Caki2 (cell line): ENCODE measurements around the gene GNGT2. TPM values are rescaled to one million over a fixed set of nuclear protein-coding genes. Genes with fewer than 3 reads are reported as not detected.

Source experiments
- DNase-seq: peaks from one replicate; pipeline ENCODE4 v3.0.0-alpha.2; 2015; ENCODE audit warnings: low read depth
- in situ Hi-C: cut with HindIII; loops from 2 replicates; pipeline ENCODE4 v1.10.0; 2016; ENCODE audit warnings: low sequenced_read_pairs, low pct_unique_long_range_greater_than_20kb, mixed read lengths
- total RNA-seq: library from RNA; depleted of rRNA; stranded (reverse); fragments of >200 nt; shearing (Covaris generic); gene quantifications from 2 replicates; pipeline ENCODE4 v1.2.3, GENCODE V29; 2014; ENCODE audit warnings: low replicate concordance; rRNA removed

GNGT2 gene
- total RNA-seq, result 0.78 TPM in 1 of 2 replicates, not detected in the other

DNA sequence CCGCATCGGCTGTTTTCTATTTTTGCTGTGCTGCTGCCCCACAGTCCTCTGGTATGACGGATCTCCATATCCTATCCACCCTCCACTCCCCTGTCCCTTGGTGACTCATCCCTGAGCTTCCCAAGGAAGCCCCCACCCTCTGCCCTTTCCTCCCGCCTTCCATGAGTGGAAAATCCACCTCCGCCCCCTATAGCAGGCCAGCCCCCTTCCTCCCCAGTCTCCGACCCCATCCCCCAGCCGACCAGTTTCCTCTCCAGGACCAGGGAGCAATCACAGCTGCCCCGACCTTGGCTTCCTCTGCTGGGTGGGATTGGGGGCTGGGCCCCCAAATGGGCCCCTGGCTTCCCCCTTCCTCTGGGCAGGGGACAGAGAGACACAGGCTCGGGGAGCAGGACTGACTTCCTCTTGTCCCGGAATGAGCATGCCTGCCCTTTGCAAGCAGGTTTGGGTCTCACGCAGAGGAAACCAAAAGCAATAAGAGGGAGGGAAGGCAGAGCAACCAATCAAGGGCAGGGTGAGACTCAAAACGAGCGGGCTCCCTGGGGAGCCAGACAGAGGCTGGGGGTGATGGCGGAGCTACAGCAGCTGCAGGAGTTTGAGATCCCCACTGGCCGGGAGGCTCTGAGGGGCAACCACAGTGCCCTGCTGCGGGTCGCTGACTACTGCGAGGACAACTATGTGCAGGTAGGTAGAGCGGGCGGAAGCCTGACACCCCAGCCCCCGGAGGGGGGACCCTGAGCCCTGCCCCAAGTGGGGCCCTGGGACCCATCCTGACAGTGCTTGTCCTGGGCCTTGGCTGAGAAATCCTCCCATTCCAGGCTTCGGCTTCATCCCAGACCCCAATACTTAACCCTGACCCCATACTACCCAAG lies at the start of gene GNGT2, which contains the start of gene ABI3:
GNGT2 (minus strand) TSS at position 417 of the 872 bp plus-strand sequence. CDS start 3,152 bp downstream, outside the sequence.
ABI3 (plus strand) TSS at position 550 of the 872 bp plus-strand sequence; CDS start at position 568, 18 bp downstream.
- DNase-seq, result no peak

GRCh38 chr17:49259663-49260010 lies 49.3 kb upstream of the GNGT2 start:
- in situ Hi-C loops, result no loop called here
- no peak for DNase-seq

More for the DNA sequence above, at the start of gene GNGT2, which contains the start of gene ABI3:
- in situ Hi-C loops, result no loop called here

DNA sequence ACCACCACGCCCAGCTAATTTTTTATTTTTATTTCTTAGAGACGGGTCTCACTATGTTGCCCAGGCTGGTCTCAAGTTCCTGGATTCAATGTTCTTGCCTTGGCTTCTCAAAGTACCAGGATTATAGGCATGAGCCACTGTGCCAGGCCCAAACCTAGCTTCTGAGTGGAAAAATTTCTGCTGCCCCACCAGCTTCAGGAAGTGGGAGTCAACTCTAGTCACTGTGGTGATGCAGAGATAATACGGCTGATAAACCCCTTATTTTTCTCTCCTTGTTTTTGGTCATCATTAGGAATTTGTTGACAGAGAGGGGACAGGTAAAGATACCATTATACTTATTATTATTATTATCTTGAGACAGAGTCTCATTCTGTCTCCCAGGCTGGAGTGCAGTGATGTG lies 48.0 kb upstream of the GNGT2 start:
- in situ Hi-C loops, result no loop called here
- no peak for DNase-seq

DNA sequence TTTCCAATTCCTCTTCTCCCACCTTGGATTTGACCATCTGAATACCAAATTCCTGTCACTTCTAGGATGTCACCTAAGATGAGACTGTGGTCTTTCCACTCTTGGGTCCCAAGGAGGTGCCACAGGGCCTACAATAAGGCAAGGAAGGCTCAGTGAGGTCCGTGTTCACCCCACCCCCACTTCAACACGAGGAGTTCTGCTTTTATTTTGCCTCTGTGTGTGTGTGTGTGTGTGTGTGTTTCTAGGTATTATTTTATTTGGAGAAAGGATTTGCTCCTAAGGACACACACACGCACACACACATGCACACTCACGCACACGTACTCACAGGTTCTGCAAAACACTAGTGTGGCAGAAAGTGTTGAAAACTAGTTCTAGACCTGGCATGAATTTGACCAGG lies 44.8 kb upstream of the GNGT2 start:
- in situ Hi-C loops, result no loop called here
- no peak for DNase-seq

DNA sequence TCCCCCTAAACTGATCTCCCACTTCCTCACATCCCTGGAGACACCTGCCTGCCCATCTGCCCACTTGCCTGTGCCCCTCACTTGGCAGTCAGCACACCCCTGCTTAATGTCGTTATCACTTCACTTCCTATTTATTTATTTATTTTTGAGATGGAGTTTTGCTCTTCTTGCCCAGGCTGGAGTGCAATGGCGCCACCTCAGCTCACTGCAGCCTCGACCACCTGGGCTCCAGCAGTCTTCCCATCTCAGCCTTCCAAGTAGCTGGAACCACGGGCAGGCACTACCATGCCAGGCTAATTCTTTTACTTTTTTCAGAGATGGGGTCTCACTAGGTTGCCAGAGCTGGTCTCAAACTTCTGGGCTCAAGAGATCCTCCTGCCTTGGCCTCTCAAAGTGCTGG lies 43.7 kb upstream of the GNGT2 start:
- DNase-seq, result no peak
- in situ Hi-C loops, result no loop called here

DNA sequence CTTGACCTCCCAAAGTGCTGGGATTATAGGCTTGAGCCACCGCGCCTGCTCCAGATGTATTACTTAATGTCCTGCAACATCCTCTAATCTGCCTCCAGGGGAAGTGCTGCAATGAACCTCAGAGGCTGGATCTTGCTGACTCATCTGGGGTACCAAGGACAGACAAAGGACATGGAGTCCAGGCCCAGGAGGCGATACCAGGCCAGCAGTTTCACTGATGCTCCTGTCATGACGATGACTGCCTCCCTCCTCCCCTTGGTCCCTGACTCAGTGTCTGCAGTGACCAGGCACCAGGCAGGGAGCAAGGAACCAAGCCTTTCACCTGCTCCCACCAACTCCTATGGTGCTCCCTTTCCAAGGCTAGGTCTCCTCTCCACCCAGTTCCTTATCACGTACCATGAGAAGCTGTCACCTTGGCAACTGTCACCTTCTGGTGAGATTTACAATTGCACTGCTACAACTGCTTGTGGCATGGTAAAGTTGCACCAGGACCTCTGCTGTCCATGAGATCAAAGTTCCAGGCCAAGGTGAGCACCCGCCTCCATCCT lies 41.8 kb upstream of the GNGT2 start:
- in situ Hi-C loops, result no loop called here
- DNase-seq, result peak; percentile 43

DNA sequence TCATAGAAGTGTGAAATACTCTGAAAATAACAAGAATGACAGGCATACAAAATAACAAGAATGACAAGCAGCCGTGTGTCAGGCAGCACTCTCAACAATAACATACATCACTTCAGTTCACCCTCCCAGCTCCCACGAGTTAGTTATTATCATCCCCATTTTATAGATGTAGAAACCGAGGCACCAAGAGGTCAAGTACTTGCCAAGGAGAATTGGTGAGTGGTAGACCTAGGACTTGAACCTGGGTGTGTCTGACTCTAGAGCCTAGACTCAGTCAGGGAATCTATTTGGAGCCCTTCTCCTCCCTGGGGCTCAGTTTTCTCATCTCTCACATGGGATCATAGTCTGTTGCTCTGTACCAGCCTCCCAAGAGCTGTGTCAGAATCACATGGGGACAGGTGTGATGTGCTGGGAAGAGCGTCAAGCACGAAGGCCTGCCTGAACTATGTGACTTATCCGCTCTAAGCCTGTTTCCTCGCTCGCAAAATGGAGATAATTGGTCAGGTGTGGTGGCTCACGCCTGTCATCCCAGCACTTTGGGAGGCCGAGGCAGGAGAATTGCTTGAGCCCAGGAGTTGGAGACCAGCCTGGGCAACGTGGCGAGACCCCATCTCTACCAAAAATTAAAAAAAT lies 39.6 kb upstream of the GNGT2 start:
- in situ Hi-C loops, result no loop called here
- no peak for DNase-seq

GRCh38 chr17:49249292-49249794 lies 39.0 kb upstream of the GNGT2 start:
- DNase-seq, result peak; percentile 64
- in situ Hi-C loops, result no loop called here

DNA sequence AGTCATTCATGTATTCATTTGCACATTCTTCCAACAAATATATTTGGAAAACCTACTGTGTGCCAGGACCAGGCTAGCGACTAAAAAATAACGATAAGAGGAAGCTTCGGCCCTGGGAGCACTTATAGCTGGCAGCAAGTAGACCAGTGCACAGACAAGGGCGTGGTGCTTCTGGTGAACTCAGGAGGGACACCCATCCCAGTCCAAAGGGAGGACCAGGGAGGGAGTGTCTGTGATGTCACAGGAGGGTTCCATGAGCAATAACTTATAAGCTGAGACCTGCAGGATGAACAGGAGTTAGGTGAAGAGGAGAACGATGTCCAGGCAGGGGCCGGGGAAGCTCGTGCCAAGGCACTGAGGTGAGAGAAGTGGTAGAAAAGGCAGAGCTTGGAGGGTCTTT lies 37.6 kb upstream of the GNGT2 start:
- in situ Hi-C loops, result no loop called here
- DNase-seq, result no peak

DNA sequence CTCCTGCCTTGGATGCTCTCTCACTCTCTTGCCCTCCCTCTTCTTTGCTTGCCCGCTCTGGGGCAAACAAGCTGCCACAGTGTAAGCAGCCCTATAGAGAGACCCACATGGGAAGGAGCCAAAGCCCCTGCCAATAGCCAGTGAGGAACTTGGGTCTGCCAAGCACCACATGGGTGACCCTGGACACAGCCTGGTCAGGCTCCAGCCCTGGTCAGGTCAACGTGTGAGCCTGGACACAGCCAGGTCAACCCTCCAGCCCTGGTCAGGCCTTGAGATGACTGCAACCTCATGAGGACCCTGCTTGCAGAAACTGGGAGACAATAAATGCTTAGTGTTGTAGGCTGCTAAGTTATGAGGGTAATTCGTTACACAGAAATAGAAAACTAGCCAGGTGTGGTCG lies 34.5 kb upstream of the GNGT2 start:
- in situ Hi-C loops, result no loop called here
- DNase-seq, result no peak

- no peak for DNase-seq
- in situ Hi-C loops, result no loop called here
These were observed 32.4 kb upstream of the GNGT2 start for GRCh38 chr17:49242813-49243212.

- in situ Hi-C loops, result no loop called here
- DNase-seq, result no peak
These were observed 31.5 kb upstream of the GNGT2 start for GRCh38 chr17:49241692-49242397.

GRCh38 chr17:49241040-49241439 lies 30.7 kb upstream of the GNGT2 start:
- DNase-seq, result no peak
- in situ Hi-C loops, result no loop called here

DNA sequence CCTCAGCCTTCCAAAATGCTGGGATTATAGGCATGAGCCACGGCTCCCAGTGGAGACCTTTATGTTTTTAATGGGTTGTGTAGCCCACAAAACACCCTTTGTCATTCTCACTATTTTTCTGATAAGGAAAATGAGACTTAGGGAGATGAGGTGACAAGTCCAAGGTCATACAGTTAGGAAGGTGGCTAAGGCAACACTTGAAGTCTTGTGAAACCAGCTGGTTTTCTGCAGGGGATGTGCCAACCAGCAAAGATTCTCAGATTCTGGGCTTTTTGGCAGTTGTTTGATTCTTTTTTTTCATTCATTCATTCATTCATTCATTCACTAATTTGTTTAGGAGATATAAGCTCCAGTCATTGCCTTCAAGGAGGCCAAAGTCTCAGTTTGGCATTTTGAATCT lies 30.2 kb upstream of the GNGT2 start:
- in situ Hi-C loops, result no loop called here
- no peak for DNase-seq

GRCh38 chr17:49239963-49240362 lies 29.6 kb upstream of the GNGT2 start:
- DNase-seq, result no peak
- in situ Hi-C loops, result no loop called here

DNA sequence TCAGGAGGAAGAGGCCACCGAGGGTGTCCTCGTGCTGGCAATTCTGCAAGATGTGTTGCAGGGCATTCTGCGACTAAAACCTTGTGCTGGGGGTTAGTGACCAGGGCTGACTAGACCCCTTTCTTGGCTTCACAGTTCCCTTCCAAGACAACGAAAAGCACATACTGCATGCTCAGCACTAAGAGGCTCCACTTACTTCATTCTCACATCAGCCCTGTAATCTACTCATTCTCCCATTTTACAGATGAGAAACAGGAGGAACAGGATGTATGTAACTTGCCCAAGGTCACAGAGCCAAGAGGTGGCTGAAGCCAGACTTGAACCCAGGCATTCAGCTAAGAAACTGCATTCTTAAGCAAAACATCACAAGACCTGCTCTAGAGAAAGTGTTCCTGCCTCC lies 25.5 kb upstream of the GNGT2 start:
- in situ Hi-C loops, result no loop called here
- DNase-seq, result no peak

GRCh38 chr17:49234509-49235080 lies 24.2 kb upstream of the GNGT2 start:
- DNase-seq, result no peak
- in situ Hi-C loops, result no loop called here

GRCh38 chr17:49231563-49231894 lies 21.2 kb upstream of the GNGT2 start:
- no peak for DNase-seq
- in situ Hi-C loops, result no loop called here
